SH-SY5Y (cell line): ENCODE results near the gene MYO5C.

Experiments
- GATA2 ChIP-seq: IDR thresholded peaks from 2 replicates; pipeline ENCODE4 v1.6.1; 2011; ENCODE audit warnings: mild to moderate bottlenecking, low read depth, low read length
- GATA3 ChIP-seq: IDR thresholded peaks from 2 replicates; pipeline ENCODE4 v1.6.1; 2011; ENCODE audit warnings: low read depth, mild to moderate bottlenecking, low read length, moderate library complexity

MYO5C gene, protein sequence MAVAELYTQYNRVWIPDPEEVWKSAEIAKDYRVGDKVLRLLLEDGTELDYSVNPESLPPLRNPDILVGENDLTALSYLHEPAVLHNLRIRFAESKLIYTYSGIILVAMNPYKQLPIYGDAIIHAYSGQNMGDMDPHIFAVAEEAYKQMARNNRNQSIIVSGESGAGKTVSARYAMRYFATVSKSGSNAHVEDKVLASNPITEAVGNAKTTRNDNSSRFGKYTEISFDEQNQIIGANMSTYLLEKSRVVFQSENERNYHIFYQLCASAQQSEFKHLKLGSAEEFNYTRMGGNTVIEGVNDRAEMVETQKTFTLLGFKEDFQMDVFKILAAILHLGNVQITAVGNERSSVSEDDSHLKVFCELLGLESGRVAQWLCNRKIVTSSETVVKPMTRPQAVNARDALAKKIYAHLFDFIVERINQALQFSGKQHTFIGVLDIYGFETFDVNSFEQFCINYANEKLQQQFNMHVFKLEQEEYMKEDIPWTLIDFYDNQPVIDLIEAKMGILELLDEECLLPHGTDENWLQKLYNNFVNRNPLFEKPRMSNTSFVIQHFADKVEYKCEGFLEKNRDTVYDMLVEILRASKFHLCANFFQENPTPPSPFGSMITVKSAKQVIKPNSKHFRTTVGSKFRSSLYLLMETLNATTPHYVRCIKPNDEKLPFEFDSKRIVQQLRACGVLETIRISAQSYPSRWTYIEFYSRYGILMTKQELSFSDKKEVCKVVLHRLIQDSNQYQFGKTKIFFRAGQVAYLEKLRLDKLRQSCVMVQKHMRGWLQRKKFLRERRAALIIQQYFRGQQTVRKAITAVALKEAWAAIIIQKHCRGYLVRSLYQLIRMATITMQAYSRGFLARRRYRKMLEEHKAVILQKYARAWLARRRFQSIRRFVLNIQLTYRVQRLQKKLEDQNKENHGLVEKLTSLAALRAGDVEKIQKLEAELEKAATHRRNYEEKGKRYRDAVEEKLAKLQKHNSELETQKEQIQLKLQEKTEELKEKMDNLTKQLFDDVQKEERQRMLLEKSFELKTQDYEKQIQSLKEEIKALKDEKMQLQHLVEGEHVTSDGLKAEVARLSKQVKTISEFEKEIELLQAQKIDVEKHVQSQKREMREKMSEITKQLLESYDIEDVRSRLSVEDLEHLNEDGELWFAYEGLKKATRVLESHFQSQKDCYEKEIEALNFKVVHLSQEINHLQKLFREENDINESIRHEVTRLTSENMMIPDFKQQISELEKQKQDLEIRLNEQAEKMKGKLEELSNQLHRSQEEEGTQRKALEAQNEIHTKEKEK (N-terminal part only)

DNA sequence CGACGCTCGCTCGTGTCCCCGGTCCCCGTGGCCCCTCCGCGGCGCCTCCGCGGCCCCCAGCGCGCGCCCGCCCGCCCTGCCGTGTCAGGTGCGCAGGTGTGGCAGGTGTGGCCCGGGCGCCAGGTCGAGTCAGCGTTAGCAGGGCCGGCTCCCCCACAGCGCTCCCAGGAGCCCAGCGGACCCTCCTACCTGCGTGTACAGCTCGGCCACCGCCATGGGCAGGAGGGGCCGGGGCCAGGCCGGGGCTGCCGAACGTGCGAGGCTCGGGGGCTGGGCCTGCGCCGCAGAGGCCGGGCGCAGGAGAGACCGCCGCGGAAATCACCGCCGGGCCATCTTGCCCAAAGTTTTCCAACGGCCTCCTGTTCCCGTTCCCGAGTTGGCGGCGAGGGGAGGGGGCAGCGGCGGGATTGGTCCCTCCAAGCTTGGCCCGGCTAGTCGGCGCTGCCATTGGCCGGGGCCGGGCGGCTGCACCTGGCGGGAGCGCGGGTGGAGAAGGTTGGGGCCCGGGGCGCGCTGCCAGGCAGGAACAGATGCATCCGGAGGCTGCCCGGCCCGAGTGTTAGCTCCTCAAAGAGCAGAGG is at the start of gene MYO5C:
TSS of gene MYO5C (minus strand) at position 384 of the 581 bp plus-strand sequence. CDS start at position 216, 168 bp downstream.
- no peak for TF ChIP-seq GATA2
- TF ChIP-seq GATA3: no peak

DNA sequence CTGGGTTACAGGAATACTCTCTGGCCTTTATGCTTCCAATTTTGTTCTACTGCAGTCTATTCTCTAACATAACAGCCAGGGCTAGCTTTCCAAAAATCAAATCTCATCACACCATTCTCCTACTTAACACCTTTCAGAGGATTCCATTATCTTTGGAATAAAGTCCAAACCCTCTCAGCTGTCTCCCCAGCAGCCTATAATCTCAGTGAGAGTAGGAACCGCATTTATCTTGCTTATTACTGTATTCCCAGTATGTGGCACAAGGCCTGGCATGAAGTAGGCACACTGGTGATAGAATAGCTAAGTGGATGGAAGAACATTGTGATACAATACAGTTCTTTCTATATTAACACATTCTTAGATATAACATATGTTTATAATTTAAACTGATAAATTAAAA is 49.0 kb upstream of the MYO5C start:
- TF ChIP-seq GATA2 (no peak), GATA3 (no peak)

DNA sequence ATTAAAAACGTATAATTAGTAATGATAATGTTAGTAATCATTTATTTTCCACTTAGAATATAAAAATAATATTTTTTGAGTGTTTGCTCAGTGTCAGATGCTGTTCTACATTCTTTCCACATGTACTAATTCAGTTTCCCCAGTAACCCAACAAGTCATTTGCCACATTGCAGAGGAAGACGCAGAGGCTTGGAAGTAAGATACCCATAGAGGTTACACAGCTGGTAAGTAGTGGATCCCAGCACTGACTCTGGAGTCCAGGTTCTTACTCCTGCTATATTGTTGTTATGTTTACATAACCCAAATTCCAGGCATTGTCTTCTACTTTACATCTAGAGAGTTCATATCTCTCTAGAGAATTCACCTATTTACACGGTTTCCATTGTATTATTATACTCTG is 48.2 kb upstream of the MYO5C start:
- TF ChIP-seq GATA3 (no peak), GATA2 (no peak)

DNA sequence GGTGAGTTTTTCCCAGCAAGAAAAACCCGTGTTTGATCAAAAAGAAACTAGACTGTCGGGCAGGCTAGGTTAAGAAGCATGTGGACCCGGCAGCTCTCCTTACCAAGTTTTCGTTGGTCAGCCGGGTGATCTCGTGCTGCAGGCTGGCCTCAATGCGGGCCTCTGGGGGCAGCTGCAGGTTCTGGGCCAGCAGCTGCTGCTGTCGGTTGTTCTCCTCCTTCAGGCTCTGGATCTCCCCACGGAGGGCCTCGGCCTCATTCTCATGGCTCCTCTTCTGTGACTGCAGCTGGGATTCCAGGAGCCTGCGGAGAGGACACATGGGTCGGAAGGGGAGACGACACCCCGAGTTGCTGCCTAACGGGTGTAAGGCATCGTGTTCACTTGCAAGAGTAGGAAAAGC is 44.5 kb upstream of the MYO5C start:
- TF ChIP-seq GATA2 (no peak), GATA3 (no peak)

DNA sequence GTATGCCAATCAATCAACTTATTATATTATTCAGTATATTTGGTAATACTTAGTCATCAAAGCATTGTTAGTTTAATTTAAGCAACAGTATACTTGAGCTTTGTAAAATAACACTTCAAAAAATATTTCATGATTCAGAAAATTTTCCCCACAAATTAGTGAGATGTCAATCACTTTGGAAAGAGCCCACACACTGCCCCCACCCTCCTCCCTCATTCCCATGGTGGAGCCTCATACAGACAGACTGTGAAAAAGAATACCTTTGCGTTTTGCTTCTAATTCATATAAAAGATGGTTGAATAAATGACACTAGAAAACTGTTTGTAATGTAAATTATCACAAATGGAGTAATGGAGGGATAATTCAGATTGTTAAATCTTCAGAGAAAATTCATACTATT is 43.3 kb upstream of the MYO5C start:
- no peak for TF ChIP-seq GATA2
- TF ChIP-seq GATA3: no peak

DNA sequence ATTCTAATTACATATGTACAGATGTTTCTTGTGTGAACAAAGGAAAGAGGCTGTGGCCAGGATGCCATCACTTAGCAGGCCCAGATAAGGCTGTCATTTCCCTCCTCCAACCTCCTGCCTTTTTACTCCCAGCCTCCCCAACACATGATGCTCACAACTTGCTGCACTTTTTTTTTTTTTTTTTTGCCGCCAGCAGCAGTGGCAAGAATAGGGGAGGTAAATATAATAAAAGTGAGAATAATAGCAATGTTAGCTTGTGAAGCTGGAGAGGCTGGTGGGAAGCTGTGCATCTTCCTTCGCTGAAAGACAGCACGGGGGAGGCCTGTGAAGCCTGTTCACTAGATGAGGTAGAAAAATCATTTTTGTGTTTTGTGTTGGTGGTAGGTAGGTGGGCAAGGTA is 42.5 kb upstream of the MYO5C start:
- TF ChIP-seq GATA3 (no peak), GATA2 (peak; percentile 13; the same call in 1 of the 2 replicates)

DNA sequence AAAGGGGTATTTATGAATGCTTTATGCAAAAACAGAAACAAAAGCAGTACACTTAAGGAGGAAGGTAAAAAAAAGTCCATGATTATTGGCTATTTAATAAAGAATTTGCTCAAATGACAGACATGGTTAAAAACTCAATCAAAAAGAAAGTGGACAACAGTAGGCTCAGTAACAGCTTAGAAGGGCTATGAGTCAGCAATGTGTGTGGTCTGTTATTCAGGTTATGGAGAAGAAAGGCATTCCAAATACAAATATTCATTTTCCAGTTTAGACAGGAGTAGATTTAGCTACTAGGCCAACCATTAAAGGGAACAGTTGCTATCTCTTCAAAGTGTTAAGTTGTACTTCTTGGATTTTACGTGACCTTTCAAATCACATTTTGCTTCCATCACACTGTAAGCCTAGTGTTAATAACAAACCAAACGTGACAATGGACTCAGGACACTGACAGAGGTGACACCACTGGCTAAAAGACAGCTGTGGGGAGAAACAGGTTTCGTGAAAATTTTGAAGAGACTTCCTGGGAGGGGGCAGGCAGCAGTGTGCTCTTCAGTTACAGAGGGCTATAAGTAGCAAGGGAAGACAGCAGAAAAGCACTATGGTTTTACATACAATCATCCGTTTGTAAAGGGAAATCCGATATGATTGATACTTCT is 41.7 kb upstream of the MYO5C start:
- TF ChIP-seq GATA2 (no peak), GATA3 (no peak)

DNA sequence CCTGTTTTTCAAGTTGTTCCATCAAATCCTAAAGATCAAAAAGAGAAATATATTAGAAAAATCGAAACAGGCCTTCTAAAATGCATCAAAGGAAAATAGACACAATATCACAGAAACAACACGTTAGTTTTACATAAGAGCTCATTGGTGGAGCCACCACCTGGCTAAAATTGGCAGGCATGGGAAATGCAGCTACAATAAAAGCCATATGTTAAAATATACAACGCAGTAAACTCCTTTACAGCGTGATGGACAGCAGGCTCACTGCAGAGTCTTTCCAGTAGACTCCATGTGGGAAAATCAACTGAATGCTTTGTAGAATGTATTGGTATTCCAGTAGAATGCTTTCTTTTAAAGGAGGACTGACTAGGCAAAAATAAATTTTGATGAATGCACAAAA is 40.9 kb upstream of the MYO5C start:
- no peak for TF ChIP-seq GATA3
- TF ChIP-seq GATA2: no peak

DNA sequence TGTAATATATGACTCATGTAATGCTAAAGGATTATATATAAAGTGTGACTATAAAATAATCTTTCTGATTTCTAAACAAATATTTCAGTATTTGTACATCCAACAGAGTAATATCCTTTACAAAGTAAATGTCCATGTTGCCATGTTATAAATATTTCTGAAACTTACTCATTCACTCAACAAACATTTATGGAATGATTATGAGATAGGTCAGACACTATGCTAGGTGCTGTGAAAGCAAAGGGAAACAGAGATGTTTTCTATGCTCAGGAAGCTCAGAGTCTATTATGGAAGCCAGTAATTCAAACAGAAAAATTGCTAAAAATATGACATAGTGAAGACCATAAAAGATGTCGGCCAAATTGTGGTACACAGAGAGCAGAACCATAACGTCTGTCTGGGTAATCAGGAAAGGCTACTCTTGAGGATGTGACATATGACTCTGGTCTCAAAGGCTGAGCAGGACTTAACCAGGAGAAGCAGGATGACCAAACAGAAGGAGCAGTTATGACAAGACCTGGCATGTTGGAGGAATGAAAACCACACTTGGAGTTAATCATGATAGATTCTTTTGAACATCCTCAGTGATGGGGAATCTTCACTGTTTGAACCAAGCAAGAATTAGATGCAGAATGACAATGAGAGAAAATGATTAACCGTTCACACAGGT is 39.0 kb upstream of the MYO5C start:
- no peak for TF ChIP-seq GATA3
- no peak for TF ChIP-seq GATA2

DNA sequence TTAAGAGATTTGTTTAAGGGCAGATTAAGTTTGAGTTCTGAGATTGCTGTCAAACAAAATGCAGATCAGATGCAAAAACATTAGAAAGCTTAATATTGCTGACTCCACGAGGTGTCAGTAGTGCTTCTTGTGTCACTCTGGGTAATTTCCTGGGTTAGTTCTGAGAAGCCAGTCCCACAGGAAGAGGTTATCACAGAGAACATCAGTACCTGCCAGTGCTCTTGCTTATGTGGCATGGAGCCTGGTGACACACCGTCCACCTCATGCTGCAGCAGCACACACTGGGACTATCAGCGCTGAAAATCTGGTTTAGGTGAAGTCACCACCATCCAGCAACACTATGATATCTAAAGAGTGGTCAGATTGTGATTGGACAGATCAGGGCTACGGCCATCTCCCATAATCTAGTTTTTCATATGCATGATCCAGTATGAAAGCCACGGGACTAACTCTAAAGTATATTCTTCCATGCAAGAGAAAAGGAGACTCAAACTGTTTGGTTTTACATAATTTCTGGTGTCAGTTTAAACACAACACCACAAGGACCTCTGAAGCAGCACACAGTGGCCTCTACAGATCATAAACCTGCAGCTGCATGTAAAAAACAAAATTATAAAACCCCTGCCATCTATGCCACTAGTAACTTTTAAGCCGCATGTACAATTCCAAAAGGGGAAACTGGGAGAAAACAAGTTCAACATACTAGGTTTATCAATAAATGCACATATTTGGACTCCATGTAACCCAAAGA is 36.1 kb upstream of the MYO5C start:
- TF ChIP-seq GATA2: peak; percentile 73
- peak; percentile 35; the same call in 1 of the 2 replicates for TF ChIP-seq GATA3

DNA sequence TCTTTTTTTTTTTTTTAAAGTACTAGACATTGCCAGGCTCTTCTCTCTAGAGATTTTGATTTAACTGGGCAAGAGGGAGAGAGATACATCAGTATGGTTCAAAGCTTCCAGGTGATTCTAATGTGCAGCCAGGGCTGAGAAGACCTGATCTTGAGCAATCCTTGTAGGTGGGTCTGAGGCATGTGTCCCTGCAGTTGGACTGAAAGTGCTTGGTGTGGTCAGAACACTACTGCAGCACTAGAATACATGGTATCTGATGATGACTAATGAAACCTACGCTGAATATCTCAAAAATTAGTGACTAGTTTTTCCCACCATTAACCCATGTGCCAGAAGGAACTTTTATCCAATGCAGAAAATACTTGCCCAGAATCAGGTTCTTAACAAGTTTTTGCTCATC is 34.4 kb upstream of the MYO5C start:
- TF ChIP-seq GATA2: no peak
- TF ChIP-seq GATA3: no peak

DNA sequence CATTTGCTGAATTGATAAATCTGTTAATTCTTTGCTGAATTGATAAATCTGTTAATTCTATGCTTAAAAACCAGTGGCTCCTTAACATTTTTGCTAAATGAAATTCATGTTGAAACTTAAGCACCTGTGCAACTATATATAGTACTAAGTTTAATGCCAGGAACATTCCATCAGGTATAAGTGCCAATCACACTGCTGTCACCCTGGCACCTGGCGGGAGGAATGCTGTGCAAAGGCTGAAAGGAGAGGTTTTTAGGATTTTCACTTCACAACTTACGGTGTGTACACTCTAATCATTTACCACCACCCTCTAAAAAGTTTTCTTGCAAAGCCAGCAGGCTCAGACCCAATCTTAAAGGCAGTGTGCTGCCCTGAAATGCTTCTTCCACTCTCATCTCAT is 33.5 kb upstream of the MYO5C start:
- TF ChIP-seq GATA3: no peak
- no peak for TF ChIP-seq GATA2

DNA sequence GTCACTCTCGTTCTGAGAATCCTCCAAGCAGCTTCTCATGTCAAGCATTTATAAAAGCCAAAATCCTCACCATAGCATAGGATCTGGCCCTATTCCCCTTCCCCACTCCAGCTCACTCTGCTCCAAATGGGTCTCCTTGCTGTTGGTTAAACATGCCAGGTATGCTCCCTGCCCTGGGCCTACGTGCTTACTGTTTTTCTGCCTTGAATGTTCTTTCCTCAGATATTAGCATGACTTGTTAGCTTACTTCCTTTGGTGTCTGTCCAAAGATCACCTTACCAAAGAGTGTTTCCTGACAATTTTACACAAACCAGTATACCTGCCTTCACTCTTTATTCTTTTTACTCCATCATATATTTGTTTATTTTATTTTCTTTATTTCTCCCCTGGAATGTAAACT is 33.1 kb upstream of the MYO5C start:
- TF ChIP-seq GATA2: no peak
- TF ChIP-seq GATA3: no peak
